ENCODE results near the gene SLC6A3. TPM values are rescaled to one million over a fixed set of nuclear protein-coding genes. Genes with fewer than 3 reads are reported as not detected.

The SLC6A3 gene
- total RNA-seq: not detected in 2 replicates

GRCh38 chr5:1445313-1445688 lies at the start of gene SLC6A3:
Gene SLC6A3, minus strand, starts transcription at chr5:1445440. Its CDS starts 2,243 bp downstream, at chr5:1443197.

GRCh38 chr5:1344975-1345838 lies 100.0 kb downstream of the SLC6A3 start, which contains the start of gene CLPTM1L:
Gene CLPTM1L, minus strand, starts transcription at chr5:1345099. Its CDS starts 258 bp downstream, at chr5:1344841.

Other genes with a start within 250 kb of the SLC6A3 start
- not detected in 2 replicates for gene SLC6A19, start 243.8 kb downstream of the SLC6A3 start, total RNA-seq
- gene SLC6A18, start 220.1 kb downstream of the SLC6A3 start, total RNA-seq: not detected in 2 replicates
- under 0.01 TPM in 1 of 2 replicates, not detected in the other for gene TERT, start 150.4 kb downstream of the SLC6A3 start, total RNA-seq
- gene CLPTM1L, start 100.3 kb downstream of the SLC6A3 start, total RNA-seq: 206 and 221 TPM in 2 replicates
- 50.9 and 61.2 TPM in 2 replicates for gene LPCAT1, start 78.5 kb upstream of the SLC6A3 start, total RNA-seq